GM21367 (cell line): Measurements from ENCODE around the gene PDE10A.
"Not testable (repeated sequence)": the region's sequence is repeated elsewhere in the genome, so short reads cannot be mapped to it uniquely, and the experiment has no call there.

Experiments
- ATAC-seq: cut with Tn5 transposase; IDR thresholded peaks from one replicate; pipeline ENCODE4 v1.9.1; 2021; ENCODE audit not compliant: unreplicated experiment

Gene PDE10A

DNA sequence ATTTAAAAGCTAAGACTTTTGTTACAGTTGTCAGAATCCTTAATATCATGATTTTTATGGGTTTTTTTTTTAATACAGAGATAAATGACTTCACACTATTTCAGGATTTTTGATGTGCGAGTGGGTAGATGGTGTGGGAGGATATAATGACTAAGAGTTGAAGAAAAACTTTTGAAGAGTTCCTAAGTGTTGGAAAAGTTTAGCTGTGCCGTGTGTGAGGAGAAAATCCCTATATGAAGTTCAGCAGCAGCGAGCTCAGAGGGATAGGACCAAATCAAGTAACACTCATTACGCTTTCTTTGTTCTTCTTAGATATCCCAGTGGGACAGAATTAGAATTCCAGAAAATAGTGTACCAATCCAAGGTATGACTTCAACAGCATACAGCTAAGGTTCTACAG is 34.1 kb downstream of the PDE10A start:
- no peak for ATAC-seq

DNA sequence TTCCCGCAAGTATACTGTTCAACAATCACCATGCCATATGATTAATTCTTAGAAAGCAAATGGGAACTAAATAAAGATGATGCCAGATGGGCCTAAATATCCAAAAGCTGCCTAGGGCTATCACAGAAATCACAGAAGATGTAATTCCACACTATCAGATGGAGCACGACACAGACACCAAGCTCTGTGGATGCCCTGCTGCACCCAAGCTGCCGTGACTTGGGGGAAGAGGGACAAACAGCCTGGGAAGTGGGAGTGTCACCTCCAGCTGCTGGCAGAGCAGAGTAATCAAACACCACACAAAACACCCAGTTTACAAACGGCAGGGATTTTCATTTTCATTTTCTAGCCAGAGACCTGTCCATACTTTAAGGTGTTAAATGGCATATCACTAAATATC is 35.7 kb downstream of the PDE10A start:
- no peak for ATAC-seq

DNA sequence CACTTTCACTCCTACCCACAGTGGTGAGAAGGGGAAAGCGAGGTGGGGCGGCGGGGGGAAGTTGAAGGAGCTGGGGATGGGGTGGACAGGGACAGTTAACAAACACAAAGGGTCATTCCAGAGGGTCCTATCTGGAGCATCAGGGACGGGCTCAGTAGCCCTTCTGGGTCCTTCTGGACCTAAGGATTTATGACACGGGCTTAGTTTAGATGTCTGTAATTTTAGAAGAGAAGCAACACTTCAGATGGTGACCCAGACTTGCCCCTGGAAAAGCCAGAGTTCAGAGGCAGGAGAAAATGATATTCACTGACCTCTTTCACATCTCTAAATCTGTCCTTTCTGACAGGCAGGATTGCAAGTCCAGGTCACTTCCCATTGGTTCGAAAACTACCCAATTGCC is 36.3 kb downstream of the PDE10A start:
- ATAC-seq = no peak

DNA sequence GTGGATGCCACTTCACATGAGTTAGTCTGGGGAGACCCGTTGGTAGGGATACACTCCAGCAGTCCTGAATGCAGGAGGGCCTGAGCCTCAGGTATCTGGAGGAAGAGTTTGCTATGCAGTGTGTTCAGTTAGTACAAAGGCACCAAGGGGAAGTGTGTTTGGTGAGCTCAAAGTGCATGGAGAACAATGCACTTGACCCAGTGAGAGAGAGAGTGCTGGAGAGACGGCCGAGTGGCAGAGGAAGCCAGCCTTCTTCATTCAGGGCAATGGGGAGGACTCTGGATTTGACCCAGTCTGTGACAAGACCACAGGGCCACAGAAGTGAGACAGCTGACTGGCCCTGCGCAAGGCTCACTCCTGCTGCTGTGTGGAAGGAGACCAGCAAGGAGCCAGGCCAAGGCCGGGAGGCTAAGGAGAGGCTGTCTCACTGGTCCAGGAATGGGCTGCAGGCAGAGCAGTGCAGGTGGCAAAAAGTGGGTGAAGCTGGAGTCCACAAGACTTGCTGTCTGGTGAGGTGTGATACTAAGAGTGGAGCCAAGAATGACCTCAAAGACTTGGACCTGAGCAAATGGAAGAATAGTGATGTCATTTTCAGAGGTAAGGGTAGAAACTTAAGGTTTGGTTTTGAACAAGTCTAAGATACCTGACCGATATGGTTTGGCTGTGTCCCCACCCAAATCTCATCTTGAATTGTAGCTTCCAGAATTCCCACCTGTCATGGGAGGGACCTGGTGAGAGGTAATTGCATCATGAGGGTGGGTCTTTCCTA is 38.0 kb downstream of the PDE10A start:
- no peak for ATAC-seq

DNA sequence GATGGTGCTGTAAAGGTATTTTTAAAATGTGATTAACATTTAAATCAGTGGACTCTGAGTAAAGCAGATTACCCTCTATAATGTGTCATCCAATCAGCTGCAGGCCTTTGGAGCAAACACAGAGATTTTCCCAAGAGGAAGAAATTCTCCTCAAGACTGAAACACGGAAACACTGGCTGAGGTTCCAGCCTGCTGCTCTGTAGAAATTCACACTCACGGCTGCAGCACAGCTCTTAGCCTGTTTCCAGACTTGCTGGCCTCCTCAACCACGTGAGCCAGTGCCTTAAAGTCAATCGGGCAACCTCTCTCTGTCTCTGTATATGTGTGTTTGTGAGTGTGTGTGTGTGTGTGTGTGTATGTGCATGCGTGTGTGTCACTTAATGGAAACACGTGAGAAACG is 41.1 kb downstream of the PDE10A start:
- no peak for ATAC-seq

DNA sequence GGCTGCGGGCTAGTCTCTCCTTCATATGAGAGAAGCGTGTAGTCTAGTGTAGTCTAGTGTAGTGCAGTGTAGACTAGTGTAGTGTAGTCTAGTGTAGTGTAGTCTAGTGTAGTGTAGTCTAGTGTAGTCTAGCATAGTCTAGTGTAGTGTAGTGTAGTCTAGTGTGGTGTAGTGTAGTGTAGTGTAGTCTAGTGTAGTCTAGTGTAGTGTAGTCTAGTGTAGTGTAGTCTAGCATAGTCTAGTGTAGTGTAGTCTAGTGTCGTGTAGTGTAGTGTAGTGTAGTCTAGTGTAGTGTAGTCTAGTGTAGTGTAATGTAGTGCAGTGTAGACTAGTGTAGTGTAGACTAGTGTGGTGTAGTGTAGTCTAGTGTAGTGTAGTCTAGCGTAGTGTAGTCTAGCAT is 44.1 kb downstream of the PDE10A start:
- not testable (repeated sequence) for ATAC-seq

DNA sequence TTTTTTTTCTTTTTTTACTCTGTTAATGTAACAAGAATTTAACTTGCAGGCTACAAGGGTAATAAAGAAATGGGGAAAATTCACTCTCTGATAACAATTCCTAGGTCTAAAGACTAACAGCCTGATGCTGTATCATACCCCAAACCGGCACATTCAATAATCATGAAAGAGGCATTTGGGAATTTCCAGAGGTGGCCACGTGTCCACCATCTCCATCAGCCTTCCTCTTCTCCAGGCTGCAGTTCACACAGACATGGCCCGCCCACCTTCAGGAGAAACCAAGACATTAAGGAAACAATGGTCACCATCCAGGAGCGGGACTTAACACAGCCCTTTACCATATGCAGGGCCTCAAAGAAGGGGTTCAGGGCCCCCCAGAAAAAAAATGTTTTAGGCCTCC is 44.8 kb downstream of the PDE10A start:
- ATAC-seq = no peak

DNA sequence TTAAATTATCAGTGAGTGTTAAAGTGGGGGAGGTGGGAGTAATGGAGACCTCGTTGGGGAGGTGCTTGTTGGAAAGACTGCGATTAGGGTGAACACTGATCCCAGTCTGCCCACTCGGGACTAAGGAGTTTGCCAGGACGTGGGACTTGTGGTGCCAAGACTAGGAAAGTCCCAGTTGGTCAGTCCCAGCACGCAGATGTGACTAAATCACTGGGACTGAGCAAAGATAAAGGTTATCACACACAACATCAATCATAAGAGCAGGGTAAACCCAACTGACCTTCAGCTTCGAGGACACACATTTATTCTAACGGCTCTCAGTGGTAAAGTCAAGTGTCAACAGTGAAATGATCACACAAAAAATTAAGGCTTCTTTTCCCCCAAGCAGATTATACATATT is 45.5 kb downstream of the PDE10A start:
- ATAC-seq = no peak

DNA sequence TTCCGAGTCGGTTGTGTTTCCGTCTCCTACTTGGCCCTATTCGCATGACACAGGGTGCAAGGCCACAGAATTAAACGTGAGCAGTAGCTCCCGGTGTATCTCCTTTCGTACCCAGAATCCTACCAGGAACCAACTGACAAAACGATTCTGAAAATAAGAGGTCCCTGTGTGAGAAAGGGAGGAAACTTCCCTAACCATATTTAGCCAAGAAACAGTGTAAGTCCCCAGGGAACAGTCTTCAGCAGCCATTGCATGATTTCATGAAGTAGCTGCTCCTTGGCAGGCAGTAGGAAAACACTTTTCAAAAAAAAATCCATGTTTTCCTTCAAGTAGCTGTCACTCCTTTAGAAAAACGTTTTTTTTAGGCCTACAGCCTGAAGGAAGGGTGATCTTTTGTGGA is 46.9 kb downstream of the PDE10A start:
- ATAC-seq = no peak

DNA sequence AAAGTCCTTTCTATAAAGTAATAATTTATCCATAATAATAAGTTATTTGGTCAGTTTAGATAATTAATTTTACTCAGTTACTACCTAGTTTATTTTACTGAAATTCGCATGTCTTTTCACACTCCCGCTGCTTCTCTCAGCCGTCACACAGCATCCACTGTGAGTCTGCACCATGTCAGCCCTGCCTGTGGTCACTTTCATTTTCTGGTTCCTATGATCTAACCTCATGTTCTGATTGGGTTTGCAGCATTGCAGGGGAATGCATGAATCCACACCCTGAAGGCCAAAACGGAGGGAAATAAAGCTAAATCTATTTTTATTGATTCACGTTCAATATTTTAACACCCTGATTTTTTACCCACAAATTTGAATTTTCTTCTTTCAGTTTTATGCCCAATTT is 47.4 kb downstream of the PDE10A start:
- ATAC-seq = peak; percentile 87

DNA sequence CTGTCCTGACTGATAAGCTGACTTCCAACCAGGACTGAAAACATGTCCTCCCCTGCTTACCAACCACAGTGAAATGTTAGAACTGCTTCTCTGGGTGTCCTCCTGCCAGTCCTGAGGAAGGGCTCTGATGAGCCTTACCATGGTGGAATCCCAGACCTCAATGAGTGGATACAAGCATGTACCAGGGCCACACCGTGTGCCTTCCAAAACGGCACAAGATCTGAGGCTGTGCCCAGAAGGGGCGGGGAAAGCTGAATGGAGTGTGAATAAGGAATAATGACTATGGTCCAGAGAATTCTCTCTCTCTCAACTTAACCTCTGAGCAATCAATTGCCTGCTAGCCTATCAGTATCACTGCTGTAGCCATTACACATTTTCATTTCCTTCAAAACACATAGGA is 51.7 kb downstream of the PDE10A start:
- no peak for ATAC-seq

DNA sequence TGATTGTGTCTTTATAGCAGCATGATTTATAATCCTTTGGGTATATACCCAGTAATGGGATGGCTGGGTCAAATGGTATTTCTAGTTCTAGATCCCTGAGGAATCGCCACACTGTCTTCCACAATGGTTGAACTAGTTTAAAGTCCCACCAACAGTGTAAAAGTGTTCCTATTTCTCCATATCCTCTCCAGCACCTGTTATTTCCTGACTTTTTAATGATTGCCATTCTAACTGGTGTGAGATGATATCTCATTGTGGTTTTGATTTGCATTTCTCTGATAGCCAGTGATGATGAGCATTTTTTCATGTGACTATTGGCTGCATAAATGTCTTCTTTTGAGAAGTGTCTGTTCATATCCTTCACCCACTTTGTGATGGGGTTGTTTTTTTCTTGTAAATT is 54.5 kb downstream of the PDE10A start:
- not testable (repeated sequence) for ATAC-seq

DNA sequence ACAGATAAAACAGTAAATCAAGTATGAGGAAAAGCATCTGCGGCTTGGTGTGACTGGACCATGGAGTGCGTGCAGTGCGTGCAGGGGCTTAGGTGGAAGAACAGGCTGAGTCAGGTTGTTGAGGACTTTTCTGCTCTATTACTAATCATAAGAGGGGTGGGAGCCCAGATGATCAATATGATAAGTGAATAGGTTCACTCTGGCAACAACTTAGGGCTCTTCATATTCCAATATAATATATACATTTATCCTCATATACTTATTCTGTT is 56.4 kb downstream of the PDE10A start:
- ATAC-seq = no peak

DNA sequence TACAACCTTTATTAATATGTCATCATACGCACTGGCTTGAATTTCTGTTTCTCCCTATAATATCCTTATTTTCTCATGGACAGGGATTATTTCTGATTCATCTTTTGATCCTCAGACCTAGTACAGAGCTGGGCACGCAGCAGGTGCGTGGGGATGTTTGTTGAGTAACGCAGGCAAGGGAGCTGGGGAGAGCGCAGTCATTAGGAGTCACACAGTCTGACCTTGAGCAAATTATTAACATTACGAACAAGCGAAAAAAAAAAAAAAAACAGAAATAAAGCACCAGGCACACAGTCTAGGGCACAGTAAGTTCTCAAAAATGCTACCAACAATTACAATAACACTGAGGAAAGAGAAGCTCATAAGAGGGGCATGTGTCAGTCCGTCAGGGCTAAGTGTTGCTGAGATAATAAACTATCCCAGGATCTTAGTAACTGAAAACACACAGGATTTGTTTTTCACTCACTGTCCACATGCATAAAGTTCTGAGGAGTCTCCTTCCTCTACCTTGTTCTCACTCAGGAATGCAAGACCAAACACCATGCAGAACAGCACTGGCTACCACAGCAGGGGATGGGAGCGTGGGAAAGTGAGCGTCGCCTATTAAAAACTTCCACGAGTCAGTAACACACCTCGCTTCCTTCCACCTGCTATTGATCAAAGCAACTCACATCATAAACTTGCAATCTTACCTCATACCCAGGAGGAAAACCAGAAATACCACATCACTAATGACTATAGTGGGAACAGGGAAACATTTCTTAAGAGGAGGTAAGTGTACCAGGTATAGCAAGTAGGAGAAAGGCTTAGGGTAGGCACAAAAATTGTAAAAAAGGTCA is 56.9 kb downstream of the PDE10A start:
- ATAC-seq = no peak

DNA sequence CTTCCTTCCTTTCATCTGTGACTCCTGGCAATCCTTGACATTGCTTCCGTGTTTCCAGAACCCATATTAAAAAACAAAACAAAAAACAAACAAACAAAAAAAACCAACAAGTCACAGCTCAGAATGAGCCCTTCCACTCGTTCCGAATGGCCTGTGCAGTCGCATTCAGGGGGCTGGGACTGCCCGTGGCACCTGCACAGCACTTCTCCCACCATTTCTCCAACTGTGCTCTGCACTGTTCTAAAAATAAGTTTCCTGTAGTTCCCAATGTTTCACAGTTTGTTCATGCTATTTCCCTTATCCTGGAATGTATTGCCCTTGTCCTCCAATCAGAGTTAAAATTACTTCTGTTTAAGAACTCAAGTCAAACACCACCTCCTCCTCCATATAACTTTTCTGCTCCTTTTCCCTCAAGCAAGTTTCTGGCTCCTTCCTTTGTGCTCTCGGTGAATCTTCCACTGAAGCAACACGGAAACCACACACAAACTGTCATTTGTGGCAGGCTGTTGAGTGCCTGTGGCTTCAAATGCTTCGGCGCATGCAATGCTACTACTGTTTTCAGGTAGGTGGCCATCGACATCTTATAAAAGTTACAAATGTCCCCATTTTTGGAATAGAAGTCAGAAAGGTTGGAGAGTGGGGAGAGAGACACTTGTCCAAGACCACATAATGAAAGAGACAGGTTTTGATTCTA is 57.7 kb downstream of the PDE10A start:
- no peak for ATAC-seq

DNA sequence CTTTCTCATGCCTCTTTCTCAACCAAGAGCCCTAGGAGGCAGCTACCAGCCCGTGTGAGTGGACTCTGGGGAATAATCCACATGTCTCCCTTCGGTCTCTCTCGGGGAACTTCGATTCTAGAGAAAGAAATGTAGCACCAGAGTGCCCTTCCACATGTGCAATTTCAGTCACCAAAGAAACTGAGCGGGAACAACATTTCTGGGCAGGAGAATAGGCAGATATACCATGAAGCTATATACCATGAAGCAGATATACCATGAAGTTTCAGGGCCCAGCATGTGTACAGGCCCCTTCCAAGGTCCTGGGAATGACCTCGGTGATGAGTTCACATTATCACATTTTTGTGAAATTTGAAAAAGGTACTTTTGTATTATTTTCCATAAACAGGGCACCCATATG is 60.8 kb downstream of the PDE10A start:
- no peak for ATAC-seq

DNA sequence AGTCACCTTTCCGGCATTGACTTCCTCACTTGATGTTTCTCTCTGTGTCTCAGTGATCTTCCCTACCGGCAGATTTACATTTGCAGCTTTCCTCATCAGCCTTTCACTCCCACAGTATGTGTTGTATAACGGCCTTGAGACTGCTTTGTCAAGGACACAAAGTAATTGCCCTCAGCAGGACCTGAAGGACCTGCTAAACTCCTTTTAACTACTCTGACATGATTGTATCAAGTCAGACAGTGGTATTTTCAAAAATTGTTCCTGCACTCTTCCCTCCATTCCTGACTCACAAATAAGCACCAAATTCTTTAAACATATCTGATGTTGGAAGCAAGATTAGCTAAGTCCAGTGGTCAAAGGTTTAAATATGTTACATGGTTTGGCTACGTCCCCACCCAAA is 62.4 kb downstream of the PDE10A start:
- no peak for ATAC-seq

DNA sequence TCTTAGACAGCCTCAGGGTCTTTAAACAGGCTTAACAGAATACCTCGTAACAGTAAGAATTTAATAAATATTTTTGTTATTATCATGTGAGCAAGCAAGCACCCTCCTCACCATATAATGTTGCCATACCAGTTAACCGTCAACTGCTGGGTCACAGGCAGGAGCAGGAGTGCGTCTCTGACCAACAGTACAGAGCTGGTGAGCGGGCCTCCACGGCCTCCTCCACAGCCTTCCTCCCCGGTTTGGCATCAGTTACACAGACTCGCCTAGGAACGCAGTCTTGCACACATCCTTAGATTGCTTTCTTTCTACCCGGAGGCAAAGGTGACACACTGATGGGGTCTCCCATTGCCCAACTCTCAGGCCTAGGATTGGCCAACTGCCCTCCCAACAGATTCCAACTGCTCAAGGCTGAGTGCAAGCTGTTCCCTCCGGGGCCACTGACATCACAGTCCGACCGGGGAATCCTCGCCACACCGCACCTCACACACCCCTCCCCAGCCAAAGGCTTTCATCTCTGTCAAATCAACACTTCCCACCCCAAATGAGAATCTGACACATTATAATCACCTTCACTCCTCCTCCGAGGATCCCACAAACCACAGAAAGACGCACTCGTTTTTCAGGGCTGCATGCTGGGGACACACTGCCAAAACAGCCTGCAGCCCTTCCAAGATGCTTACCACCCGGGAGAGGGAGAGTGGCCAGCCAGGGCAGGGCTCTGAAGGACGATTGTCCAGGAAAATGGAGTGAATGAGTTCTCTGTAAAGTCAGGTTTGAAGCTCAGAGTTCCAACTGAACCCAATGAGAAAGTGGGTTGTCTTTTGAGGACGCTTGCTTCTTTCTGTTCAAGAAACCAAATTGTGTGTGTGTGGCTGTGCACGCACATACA is 63.2 kb downstream of the PDE10A start:
- no peak for ATAC-seq

DNA sequence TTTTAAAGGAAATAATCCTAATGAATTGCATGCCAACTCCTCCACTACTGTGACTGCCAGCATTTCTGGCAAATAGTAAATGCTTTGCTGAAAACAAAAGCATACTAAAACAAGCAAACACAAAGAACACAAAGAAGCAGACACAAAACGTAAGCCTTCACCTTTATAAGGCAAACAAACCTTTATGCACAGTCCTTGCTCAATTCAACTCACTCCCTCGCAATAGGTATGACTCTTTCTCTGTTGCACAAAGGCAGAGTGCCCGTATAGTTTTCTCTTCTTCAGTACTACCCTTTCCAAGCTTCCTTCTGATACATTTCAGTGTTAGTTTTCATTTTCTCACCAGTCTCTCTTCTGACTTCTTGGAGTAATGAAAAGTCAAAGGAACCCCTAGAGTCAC is 63.9 kb downstream of the PDE10A start:
- ATAC-seq = no peak

DNA sequence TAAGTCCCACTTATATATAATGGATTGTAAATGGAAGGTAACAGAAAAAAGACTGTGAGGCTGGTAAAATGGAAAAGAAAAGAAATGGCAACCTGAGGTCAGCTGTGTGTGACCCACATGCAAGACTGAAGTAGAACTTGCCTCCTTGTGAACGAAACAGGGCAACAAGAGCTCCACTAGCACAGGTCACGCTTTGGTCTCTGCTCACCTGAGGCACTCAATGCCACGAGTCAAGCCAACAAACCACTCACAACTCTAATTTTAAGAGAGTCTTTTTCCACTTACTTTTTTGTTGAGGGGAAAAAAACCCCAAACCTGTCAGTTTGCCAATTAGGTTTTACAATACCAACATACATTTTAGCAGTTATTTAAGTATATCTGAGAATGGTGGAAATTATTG is 65.2 kb downstream of the PDE10A start:
- ATAC-seq = no peak
